AG04449 (cell line): Measurements from ENCODE around the gene KLHL20.
A peak's percentile ranks its signal among the peaks of the same experiment; 100 is the strongest.
"Not testable (repeated sequence)": the region's sequence is repeated elsewhere in the genome, so short reads cannot be mapped to it uniquely, and the experiment has no call there.

Source experiments
- CTCF ChIA-PET: fragments of 350-600 bp; formaldehyde crosslinking; extraction: SDS; loops from one replicate; lab custom pipeline; 2021; ENCODE audit warnings: antibody characterized with exemption; lab: Yijun Ruan, JAX
- POLR2A ChIA-PET: fragments of 400-600, 350-600 bp; formaldehyde crosslinking; extraction: SDS; loops from one replicate; lab custom pipeline; 2020; ENCODE audit warnings: antibody characterized with exemption, inconsistent platforms; lab: Yijun Ruan, JAX
- DNase-seq: peaks from one replicate; pipeline ENCODE4 v3.0.0-alpha.2; 2010; ENCODE audit warnings: low read depth, low spot score
- H3K4me3 ChIP-seq: 2 replicates; pipeline ENCODE4 v1.5.1; 2011; ENCODE audit warnings: low read depth, mild to moderate bottlenecking, control low read depth, low read length
- TF ChIP-seq, protein P1 (sequence below): IDR thresholded peaks from one replicate; pipeline ENCODE4 v1.5.1; 2011; ENCODE audit warnings: mild to moderate bottlenecking, moderate library complexity, low read length, control low read depth, inconsistent platforms; ENCODE audit not compliant: insufficient read depth; ENCODE audit errors: missing control alignments

KLHL20 gene

DNA sequence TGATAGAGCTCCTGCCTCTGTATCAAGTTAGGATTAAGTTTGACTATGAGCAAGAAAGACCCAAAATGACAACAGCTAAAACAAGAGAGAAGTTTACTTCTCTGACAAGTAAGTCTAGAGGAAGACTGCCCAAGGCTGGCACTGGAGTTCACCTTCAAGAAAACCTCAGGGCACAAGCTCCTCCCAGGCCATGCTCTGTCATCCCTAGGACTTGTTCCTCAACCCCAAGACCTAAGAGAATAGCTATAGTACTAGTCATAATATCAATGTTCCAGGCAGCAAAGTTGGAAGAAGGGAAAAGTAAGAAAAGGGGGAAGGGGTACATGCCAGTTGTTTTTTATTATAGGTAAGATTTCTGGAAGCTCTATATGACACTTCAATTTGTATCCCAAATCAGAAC lies 83.3 kb downstream of the KLHL20 start:
- CTCF ChIA-PET = no interaction called here
- POLR2A ChIA-PET = no interaction called here
- TF ChIP-seq, protein P1, sequence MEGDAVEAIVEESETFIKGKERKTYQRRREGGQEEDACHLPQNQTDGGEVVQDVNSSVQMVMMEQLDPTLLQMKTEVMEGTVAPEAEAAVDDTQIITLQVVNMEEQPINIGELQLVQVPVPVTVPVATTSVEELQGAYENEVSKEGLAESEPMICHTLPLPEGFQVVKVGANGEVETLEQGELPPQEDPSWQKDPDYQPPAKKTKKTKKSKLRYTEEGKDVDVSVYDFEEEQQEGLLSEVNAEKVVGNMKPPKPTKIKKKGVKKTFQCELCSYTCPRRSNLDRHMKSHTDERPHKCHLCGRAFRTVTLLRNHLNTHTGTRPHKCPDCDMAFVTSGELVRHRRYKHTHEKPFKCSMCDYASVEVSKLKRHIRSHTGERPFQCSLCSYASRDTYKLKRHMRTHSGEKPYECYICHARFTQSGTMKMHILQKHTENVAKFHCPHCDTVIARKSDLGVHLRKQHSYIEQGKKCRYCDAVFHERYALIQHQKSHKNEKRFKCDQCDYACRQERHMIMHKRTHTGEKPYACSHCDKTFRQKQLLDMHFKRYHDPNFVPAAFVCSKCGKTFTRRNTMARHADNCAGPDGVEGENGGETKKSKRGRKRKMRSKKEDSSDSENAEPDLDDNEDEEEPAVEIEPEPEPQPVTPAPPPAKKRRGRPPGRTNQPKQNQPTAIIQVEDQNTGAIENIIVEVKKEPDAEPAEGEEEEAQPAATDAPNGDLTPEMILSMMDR = no peak
- H3K4me3 ChIP-seq = no peak overlapping the region
- no peak for DNase-seq

DNA sequence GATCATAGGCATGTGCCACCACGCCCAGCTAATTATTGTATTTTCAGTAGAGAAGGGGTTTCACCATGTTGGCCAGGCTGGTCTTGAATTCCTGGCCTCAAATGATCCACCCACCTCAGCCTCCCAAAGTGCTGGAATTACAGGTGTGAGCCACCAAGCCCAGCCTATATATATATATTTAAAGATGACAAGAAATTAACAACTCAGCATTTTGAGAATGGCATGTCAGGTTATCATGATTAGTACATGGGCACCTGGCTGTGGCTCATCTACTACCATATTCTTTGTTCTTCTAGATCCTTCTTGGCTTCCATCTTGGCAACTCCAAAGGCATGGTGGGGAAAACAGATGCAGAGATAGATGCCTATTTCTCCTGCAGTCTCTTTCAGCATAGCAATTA lies 85.2 kb downstream of the KLHL20 start:
- DNase-seq, POLR2A ChIA-PET, H3K4me3 ChIP-seq, CTCF ChIA-PET: not testable (repeated sequence)

DNA sequence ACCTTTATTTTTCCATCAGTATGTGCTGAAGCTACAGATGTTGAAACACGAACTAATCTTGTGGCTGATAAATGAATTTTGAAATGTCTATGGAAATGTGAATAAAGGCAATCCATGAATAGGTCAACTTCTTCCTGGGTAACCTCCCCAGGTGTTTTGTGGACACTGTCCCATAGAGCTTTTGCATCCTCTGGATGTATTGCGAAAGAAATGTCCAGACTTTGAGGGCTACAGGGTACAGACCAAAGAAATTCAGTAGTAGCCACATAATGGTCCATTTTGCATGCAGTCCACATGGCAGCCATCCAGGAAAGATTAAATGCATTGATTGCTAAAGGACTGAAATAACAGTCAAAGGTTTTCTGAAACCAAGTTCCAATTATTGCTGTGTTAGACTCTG lies 88.2 kb downstream of the KLHL20 start:
- no peak for DNase-seq
- H3K4me3 ChIP-seq = no peak overlapping the region
- CTCF ChIA-PET = interaction anchor here (0.7 kb wide), 1 partner anchor 20 kb away, joined by 3 read pairs; no protein-coding TSS in a partner anchor
- TF ChIP-seq, protein P1 = no peak
- POLR2A ChIA-PET = no interaction called here

DNA sequence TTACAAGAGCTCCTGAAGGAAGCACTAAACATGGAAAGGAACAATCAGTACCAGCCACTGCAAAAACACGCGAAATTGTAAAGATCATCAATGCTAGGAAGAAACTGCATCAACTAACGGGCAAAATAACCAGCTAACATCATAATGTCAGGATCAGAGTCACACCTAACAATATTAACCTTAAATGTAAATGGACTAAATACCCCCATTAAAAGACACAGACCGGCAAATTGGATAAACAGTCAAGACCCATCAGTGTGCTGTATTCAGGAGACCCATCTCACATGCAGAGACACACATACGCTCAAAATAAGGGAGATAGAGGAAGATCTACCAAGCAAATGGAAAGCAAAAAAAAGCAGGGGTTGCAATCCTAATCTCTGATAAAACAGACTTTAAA lies 98.9 kb downstream of the KLHL20 start:
- POLR2A ChIA-PET, DNase-seq, H3K4me3 ChIP-seq, CTCF ChIA-PET: not testable (repeated sequence)

DNA sequence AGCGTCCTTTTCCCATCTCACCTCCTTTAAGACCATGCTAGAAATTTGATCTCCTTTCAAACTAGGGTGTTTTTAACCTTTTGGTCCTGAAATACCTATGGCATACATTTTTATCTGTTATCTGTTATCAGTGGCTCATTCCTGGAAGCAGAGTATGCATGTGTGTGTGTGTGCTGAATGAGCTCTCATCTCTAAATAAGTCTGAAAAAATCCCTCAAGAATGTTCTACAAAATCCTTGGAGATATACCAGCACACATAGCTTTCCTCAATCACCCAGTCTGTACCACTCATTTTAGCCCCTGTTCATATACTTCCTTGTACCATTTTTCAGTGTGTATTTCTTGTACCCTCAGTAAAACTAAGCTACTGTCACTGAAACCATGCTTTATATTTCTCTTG lies 103.7 kb downstream of the KLHL20 start:
- no peak overlapping the region for H3K4me3 ChIP-seq
- TF ChIP-seq, protein P1 = no peak
- DNase-seq = no peak
- CTCF ChIA-PET = interaction anchor here (1.0 to 1.2 kb wide), 3 partner anchors 388 to 1074 kb away, joined by 3 read pairs; no protein-coding TSS in a partner anchor
- POLR2A ChIA-PET = no interaction called here

DNA sequence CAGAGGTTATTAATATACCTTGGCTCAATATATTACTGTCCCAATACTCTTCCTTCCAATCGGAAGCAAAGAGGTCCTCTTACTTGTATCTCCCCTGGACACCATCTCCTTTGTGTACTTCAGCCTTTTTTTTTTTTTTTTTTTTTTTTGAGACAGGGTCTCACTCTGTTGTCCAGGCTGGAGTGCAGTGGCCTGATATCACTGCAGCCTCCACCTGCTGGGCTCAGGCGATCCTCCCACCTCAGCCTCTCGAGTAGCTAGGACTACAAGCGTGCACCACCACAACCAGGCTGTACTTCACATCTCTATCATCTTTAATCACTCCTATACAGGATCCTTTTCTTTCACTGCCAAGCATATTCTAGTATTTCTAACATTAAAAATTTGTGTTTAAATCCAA lies 106.9 kb downstream of the KLHL20 start:
- TF ChIP-seq, protein P1 = no peak
- CTCF ChIA-PET = interaction anchor here (9.1 kb wide), 1 partner anchor 392 kb away, joined by 69 read pairs; no protein-coding TSS in a partner anchor
- no peak overlapping the region for H3K4me3 ChIP-seq
- no peak for DNase-seq
- POLR2A ChIA-PET = no interaction called here

DNA sequence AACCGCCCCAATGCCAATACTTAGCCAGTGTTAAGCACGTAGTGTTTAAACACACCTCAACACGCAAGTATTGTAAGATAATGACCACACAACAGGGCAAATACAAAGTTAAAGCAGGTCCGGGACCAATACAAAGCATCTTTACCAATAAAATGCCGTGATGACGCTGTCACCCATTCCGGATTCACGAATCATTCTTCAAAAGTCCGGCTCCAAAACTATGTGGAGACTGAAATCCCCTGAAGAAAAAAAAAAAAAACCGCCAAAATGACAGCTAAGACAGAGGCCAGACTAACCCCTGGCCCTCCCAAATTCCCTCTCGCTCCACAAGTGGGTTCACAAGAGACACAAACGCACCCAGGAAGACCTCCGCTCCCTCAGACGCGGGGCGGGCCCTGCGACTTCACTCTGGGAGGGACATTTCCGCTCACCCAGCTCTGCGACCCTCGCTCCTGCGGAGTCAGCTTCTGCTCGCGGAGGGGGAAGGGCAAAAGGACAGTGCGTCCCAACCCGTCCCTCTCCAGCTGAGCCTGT lies 109.1 kb downstream of the KLHL20 start:
- no peak for DNase-seq
- H3K4me3 ChIP-seq = peak overlapping the region; percentile 97
- ChIA-PET CTCF (interaction anchor here (0.7 to 9.1 kb wide), 5 partner anchors 375 to 1081 kb away, joined by 3 to 69 read pairs (median 6); no protein-coding TSS in a partner anchor), POLR2A (interaction anchor here (0.6 to 2.4 kb wide), 4 partner anchors 16 to 394 kb away, joined by 3 to 12 read pairs (median 3); partner anchors contain the start of genes GAS5 and ZBTB37)
- TF ChIP-seq, protein P1 = no peak
